Colon (tissue), 2 donors: ENCODE measurements around the gene SUN1.
"Not testable (repeated sequence)": the region's sequence is repeated elsewhere in the genome, so short reads cannot be mapped to it uniquely, and the experiment has no call there.

Experiments used
- FAIRE-seq: peaks from 2 replicates; lab custom pipeline; 2012; peaks lifted over from hg19 to GRCh38; lab: Jason Lieb, UNC
- donor health status: control.
- donor health status: control.

SUN1 gene

GRCh38 chr7:856444-857095 lies 24.3 kb downstream of the SUN1 start:
- FAIRE-seq, result no peak

GRCh38 chr7:857661-858060 lies 25.4 kb downstream of the SUN1 start:
- FAIRE-seq, result no peak

GRCh38 chr7:859359-860030 lies 27.2 kb downstream of the SUN1 start:
- no peak for FAIRE-seq

GRCh38 chr7:860149-860548 lies 27.9 kb downstream of the SUN1 start:
- FAIRE-seq, result no peak

GRCh38 chr7:861222-861621 lies 28.9 kb downstream of the SUN1 start:
- FAIRE-seq, result no peak

GRCh38 chr7:862157-862556 lies 29.9 kb downstream of the SUN1 start:
- FAIRE-seq, result no peak

- no peak for FAIRE-seq
Observed at GRCh38 chr7:863106-863505, 30.8 kb downstream of the SUN1 start.

- no peak for FAIRE-seq
Observed at GRCh38 chr7:865921-866320, 33.6 kb downstream of the SUN1 start.

GRCh38 chr7:867001-867405 lies 34.7 kb downstream of the SUN1 start:
- FAIRE-seq, result no peak

- FAIRE-seq, result no peak
Observed at GRCh38 chr7:867406-868188, 35.3 kb downstream of the SUN1 start.

- no peak for FAIRE-seq
Observed at GRCh38 chr7:868189-868486, 35.9 kb downstream of the SUN1 start.

GRCh38 chr7:869348-869747 lies 37.1 kb downstream of the SUN1 start:
- FAIRE-seq, result no peak

- FAIRE-seq, result no peak
Observed at GRCh38 chr7:871900-872537, 39.7 kb downstream of the SUN1 start.

- FAIRE-seq, result not testable (repeated sequence)
Observed at GRCh38 chr7:872685-873084, 40.4 kb downstream of the SUN1 start.

GRCh38 chr7:873367-874002 lies 41.2 kb downstream of the SUN1 start:
- FAIRE-seq, result no peak

- no peak for FAIRE-seq
Observed at GRCh38 chr7:874031-874749, 41.9 kb downstream of the SUN1 start.

GRCh38 chr7:875051-875450 lies 42.8 kb downstream of the SUN1 start:
- no peak for FAIRE-seq

GRCh38 chr7:875476-876076 lies 43.3 kb downstream of the SUN1 start:
- FAIRE-seq, result no peak

- no peak for FAIRE-seq
Observed at GRCh38 chr7:876077-876971, 44.0 kb downstream of the SUN1 start, which contains the start of gene GET4. Gene GET4, plus strand, starts transcription at chr7:876554. Its CDS starts 92 bp downstream, at chr7:876646.

GRCh38 chr7:876972-877311 lies 44.7 kb downstream of the SUN1 start:
- FAIRE-seq, result no peak
